Activated naive CD8-positive, alpha-beta T cell treated with anti-CD3 and anti-CD28 coated beads, Interleukin-2, amount 50 U/mL, for 16 hours (primary cell): ENCODE measurements around the gene LEUTX.
"Not testable (repeated sequence)": the region's sequence is repeated elsewhere in the genome, so short reads cannot be mapped to it uniquely, and the experiment has no call there.

Experiments
- DNase-seq: peaks from one replicate; pipeline ENCODE4 v3.0.0-alpha.2; 2020; ENCODE audit warnings: low read depth, low spot score

The LEUTX gene

GRCh38 chr19:39780894-39781293 lies 2.2 kb downstream of the LEUTX start:
- DNase-seq, result no peak

GRCh38 chr19:39788244-39788643 lies 9.6 kb downstream of the LEUTX start:
- no peak for DNase-seq

GRCh38 chr19:39792999-39793546 lies 14.4 kb downstream of the LEUTX start:
- DNase-seq, result peak; percentile 40

DNA sequence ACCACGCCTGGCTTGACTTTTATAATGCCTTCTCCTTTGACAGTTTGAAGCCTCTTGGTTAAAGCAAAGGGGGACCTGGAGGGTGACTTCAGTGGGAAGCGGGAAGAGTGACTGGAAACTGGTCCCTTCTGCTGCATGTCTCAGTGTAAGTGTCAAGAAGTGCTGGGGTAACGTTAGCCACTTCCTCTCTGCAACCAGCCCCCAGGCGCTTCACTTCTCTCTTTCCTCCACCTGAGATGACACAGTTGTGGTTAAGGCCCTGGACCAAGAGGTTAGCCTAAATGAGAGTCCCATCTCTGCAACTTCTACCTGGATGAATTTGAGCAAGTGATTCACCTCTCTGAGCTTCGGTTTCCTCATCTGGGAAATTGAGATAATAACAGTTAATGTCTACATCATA lies 16.3 kb downstream of the LEUTX start:
- no peak for DNase-seq

- no peak for DNase-seq
Observed at GRCh38 chr19:39796000-39796498, 17.4 kb downstream of the LEUTX start.

DNA sequence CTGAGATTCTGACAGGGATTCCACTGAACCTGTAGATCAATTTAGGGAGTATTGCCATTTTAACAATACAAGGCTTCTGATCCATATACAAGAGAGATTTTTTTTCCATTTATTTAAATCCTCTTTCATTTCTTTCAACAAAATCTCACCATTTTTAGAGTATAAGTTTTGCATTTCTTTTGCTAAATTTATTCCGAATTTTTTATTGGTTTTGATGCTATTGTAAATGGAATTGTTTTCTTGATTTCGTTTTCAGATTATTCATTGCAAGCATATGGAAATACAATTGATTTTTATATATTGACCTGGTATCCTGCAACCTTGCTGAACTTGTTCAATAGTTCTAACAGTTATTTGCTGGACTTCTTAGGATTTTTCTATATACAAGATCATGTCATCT lies 18.4 kb downstream of the LEUTX start:
- DNase-seq, result no peak

- DNase-seq, result no peak
Observed at GRCh38 chr19:39802958-39803357, 24.3 kb downstream of the LEUTX start.

DNA sequence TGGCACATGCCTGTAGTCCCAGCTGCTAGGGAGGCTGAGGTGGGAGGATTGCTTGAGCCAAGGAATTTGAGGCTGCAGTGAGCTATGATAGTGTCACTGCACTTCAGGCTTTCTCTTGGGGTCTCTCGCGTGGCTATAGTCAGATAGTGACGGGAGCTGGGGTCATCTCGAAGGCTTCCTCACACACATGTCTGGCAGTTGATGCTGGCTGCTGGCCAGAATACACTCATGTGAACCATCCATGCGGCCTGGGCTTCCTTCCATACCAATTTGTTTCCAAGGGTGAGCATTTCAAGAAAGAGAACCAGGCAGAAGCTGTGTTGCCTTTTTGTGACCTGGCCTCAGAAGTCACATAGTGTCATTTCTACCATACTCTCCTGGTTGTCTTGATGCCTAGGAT lies 26.4 kb downstream of the LEUTX start:
- DNase-seq, result no peak

DNA sequence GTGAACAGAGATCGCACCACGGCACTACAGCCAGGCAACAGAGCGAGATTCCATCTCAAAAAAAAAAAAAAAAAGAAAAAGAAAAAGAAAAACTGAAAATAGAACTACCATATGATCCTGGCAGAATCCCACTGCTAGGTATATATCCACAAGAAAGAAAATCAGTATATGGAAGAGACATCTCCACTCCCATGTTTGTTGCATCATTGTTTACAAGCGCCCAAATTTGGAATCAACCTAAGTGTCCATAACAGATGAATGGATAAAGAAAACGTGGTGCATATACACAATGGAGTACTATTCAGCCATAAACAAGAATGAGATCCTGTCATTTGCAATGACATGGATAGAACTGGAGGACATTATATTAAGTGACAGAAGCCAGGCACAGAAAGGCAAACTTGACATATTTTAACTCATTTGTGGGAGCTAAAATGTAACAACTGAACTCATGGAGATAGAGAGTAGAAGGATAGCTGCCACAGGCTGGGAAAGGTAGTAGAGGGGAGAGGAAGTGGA lies 29.3 kb downstream of the LEUTX start:
- no peak for DNase-seq

DNA sequence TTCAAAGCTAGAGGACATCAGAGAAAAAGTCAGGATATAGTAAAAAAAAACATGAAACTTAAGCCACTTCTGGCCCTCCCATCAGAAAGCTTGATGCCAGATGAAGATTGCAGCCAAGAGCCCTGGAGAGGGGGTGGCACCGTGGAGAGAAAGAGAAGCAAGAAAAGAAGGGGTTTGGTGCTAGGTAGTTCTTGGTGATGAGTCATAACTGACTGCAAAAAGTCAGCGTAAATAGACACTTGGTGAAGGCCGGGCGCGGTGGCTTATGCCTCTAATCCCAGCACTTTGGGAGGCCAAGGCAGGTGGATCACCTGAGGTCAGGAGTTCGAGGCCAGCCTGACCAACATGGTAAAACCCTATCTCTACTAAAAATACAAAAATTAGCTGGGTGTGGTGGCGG lies 30.0 kb downstream of the LEUTX start:
- DNase-seq, result not testable (repeated sequence)

- no peak for DNase-seq
Observed at GRCh38 chr19:39809368-39809767, 30.7 kb downstream of the LEUTX start.

- no peak for DNase-seq
Observed at GRCh38 chr19:39810424-39810823, 31.8 kb downstream of the LEUTX start.

DNA sequence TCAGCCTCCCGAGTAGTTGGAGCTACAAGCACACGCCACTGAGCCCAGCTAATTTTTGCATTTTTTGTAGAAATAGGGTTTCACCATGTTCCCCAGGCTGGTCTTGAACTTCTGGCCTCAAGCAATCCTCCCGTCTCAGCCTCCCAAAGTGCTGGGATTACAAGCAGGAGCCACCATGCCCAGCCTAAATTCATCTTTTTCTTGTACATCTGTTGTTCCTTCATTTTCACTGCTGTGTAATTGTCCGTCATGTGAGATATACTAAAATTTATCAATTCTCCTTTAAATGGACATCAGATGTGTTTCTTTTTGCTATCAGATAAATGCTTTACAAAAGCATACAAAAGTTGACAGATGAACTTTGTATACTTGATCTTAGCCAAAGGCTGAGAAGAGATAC lies 32.4 kb downstream of the LEUTX start:
- DNase-seq, result no peak

DNA sequence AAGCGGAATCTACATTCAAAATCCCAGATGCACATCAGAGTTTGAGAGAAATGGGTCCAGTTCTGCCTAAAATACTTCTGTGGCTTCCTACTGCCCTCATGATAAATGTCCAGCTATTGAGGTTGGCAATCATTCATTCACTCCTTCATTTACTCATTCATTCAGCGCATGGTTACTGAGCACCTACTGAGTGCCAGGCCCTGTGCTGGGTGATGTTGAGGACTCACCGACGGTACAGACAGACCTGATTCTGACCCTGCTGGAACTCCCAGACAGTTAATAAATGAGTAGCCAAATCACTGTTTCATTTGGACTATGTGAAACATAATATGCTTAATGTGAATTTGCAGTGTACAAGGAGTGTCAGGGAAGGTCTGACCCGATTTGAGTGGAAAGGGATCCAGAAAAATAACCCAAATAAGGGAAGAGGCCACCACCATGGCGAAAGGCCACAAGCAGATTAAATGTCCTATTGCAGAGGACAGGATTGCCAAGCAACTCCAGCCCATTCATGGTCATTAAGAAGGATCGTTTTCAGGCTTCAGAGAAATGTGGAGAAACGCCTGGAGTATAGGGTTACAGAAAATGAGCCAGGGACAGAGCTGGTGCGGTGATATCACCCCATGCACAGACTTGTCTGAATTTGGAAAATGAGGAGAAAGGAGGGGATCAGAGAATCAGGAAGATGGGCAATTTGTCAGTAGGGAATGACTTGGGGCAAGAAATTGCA lies 34.8 kb downstream of the LEUTX start:
- DNase-seq, result no peak

DNA sequence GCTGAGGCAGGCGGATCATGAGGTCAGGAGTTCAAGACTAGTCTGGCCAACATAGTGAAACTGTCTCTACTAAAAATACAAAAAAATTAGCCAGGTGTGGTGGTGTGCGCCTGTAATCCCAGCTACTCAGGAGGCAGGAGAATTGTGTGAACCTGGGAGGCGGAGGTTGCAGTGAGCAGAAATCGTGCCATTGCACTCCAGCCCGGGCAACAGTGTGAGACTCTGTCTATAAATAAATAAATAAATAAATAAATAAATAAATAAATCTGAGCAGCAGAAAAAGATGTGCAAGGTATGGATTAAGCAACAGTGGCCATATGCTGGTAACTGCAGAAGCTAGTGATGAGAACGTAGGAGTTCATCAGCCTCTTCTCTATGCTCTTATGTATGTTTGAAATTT lies 35.5 kb downstream of the LEUTX start:
- not testable (repeated sequence) for DNase-seq

- no peak for DNase-seq
Observed at GRCh38 chr19:39814595-39814994, 35.9 kb downstream of the LEUTX start.

DNA sequence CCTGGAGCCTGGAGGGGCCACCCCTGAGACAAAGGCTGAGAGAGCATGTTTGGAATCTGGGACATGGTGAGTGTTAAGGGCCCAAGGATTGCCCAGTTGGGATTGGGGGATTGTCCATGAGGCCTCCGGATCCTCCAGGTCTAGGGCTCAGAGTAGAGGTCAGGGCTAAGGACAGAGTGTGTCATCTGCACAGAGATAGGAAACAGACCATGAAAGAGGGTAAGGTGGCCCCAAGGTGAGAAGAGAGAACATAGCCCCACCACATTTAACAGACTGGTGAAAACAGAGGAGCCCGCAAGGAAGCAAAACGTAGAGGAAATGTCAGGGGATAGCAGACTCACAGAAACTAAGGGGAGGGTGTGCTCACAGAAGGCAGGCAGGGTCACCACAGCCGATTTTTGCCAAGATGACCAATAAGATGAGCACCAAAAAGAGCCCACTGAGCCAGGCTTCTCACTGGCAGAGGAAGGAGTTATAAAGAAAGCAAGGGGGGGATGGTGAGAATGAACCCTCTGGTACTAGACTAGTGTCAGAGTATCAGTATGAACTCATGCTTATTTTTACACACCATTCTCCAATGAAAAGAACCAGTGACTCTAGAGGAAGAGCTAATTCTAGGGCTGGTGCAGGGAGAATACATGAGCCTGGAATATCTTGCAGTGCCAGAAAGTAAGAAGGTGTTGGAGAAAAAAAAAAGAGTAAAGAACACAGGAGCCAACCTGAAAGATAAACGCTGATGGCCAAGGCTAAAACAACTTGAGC lies 37.8 kb downstream of the LEUTX start:
- DNase-seq, result no peak

DNA sequence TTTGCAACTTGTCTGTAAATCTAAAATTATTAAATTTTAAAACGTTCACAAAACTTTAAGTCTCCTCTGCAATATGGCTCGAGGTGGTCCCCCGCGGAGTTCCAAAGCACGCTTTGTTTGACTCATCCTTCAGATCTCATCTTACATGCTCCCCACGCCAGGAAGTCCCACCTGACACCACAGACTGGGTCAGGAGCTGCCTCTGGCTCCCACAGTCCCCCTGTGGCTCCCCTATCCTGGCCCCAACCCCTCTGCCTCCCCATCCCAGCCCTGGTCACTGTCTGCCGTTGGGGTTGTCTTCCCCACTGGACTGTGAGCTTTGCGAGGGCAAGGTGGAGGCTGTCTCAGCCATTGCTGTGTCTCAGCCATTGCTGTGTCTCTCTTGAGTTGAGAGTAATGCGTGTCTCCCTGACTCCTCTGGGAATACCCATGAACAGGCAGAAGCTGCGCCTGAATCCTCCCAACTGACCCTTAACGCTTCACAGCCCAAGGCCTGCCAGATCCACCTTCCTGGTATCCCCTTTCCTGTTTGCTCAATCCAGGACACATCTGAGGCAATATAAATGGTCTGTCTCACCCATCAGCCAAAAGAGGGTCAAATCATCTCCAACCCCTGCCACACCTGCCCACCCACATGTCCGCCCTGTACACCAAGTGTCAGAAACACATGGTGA lies 39.4 kb downstream of the LEUTX start:
- DNase-seq, result no peak

GRCh38 chr19:39818626-39819097 lies 40.0 kb downstream of the LEUTX start:
- no peak for DNase-seq

GRCh38 chr19:39819786-39820185 lies 41.1 kb downstream of the LEUTX start:
- no peak for DNase-seq

GRCh38 chr19:39820696-39821095 lies 42.0 kb downstream of the LEUTX start:
- DNase-seq, result no peak

GRCh38 chr19:39823686-39824085 lies 45.0 kb downstream of the LEUTX start:
- no peak for DNase-seq
